ENCODE results near the gene SDHA.
"Not testable (repeated sequence)": the region's sequence is repeated elsewhere in the genome, so short reads cannot be mapped to it uniquely, and the experiment has no call there.

The SDHA gene

GRCh38 chr5:302416-302815, 84.3 kb downstream of the SDHA start:
- not testable (repeated sequence) for FAIRE-seq

GRCh38 chr5:302966-303365, 84.8 kb downstream of the SDHA start:
- FAIRE-seq: no peak

GRCh38 chr5:303741-304140, 85.6 kb downstream of the SDHA start:
- FAIRE-seq: not testable (repeated sequence)

GRCh38 chr5:305050-305449, 86.9 kb downstream of the SDHA start:
- FAIRE-seq: no peak

- no peak for FAIRE-seq
Measured at GRCh38 chr5:305459-305858, 87.3 kb downstream of the SDHA start.

GRCh38 chr5:306011-306805, 88.1 kb downstream of the SDHA start:
- FAIRE-seq: no peak

All from colon (tissue), 2 donors.